Lung microvascular endothelial cell (primary cell): ENCODE measurements around the gene CEP89. TPM values are rescaled to one million over a fixed set of nuclear protein-coding genes. Genes with fewer than 3 reads are reported as not detected.
"Not testable (repeated sequence)": the region's sequence is repeated elsewhere in the genome, so short reads cannot be mapped to it uniquely, and the experiment has no call there.

Experiments used
- DNase-seq, 2 donors: peaks; one replicate each; pipeline versions ENCODE4 v3.0.0 to v3.0.0-alpha.2; 2010; ENCODE audit warnings: low read depth in 2 of 2
- total RNA-seq: library from RNA; depleted of rRNA; stranded (reverse); fragments of >200 nt; gene quantifications from 2 replicates; pipeline ENCODE4 v1.2.1, GENCODE V29; 2014

Gene CEP89
- total RNA-seq, 1 donor from 2014 or later: 6.3 TPM

GRCh38 chr19:32842061-32842460 lies 129.7 kb downstream of the CEP89 start:
- DNase-seq: no peak

DNA sequence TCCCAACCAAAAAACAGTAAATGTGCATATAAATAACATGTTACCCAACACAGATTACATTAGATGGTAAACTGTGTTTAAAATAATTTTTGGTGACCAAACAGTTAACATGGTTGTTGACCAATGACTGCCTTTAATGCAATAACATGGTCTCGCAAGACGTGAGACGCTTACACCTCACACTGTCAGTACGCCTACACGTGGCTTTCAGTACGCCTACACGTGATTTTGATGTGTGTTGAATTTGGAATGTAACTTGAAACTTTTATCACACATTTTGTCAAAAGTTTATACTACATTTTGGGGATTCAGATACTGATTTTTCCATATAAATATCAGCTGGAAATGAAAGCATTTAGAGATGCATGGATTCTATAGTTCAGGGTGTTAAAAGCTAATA lies 134.2 kb downstream of the CEP89 start:
- no peak for DNase-seq

DNA sequence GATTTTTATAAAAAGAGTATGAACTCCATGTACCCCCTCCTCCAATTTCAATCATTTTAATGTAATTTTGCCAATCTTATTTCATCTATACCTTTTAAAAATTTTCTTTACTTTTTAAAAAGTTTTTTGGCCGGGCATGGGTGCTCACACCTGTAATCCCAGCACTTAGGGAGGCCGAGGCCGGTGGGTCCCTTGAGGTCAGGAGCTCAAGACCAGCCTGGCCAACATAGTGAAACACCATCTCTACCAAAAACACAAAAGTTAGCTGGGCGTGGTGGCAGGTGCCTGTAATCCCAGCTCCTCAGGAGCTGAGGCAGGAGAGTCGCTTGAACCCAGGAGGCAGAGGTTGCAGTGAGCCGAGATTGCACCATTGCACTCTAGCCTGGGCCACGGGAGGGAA lies 138.4 kb downstream of the CEP89 start:
- not testable (repeated sequence) for DNase-seq

DNA sequence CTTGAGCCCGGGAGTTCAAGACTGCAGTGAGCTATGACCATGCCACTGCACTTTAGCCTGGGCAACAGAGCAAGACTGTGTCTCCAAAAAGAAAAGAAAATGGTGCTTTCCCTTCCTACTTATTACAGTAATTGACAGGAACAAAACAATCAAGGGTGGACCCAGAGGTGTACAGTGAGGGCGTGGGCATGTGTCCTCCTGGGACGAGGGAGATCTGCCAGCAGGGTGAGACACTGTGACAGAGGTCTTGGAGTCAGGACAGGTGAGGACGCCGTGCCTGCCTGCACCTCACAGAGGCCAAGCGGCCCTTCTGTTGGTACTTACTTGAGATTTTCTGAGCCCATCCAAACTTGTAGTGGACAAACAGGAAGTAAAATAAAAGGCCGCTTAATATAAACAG lies 138.9 kb downstream of the CEP89 start:
- not testable (repeated sequence) for DNase-seq

DNA sequence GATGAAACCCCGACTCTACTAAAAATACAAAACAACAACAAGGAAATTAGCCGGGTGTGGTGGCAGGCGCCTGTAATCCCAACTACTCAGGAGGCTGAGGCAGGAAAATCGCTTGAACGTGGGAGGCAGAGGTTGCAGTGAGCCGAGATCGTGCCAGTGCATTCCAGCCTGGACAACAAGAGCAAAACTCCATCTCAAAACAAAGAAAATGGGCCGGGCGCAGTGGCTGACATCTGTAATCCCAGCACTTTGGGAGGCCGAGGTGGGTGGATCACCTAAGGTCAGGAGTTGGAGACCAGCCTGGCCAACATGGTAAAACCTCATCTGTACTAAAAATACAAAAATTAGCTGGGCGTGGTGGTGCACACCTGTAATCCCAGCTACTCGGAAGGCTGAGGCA lies 139.7 kb downstream of the CEP89 start:
- DNase-seq: not testable (repeated sequence)

DNA sequence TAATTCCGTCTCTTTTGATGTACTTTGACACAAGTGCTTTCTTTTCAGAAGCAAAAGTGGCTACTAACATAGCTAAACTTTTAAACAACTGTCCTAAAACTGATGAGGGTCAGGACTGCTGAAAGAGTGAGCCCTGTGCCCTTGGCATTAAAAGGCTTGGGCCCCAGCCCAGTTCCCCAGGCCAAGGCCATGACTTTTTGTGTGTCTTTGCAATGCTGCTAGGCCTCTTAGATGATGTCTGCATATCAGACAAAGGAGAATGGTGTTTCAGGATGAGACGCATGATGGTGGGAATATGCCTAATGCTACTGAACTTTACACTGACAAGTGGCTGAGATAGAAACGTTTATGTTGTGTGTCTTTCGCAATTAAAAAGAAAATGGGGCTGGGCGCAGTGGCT lies 140.1 kb downstream of the CEP89 start:
- DNase-seq: no peak

- DNase-seq: peak in 1 of 2 donors; percentile 20
Measured at GRCh38 chr19:32830231-32831014, 141.3 kb downstream of the CEP89 start.

- no peak for DNase-seq
Measured at GRCh38 chr19:32829345-32829896, 142.3 kb downstream of the CEP89 start.

DNA sequence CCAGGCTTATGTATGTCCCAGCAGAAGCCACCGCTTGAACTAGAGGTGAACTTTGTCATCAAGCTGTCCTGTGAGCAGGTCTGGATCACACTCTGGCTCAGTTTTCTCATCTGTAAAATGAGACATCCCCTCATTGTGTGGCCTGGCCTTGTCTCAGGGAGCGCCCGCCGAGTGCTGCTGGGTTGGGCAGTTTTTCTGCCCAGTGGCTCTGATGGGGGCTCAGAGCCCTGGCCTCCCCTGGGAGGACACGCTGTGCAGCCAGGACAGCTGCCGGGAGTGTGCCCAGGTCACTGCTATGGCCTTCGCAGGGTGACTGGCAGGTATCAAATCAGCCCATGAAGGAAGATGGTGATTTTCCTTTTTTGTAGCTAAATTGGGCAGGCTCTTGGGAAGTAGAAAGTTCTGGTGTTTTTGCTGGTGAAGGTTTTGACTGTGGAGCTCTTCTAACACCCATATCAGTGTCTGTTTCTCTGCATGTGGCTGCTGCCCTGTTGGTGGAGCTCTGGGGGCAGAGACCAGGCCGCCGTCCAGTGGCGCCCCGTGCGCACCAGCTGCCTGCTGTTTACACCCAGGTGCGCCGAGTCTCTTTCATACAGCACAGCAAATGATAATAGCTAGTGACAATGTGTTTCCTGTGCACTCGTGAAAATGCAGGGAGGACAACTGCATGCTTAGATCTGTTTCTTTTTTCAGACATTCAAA lies 143.0 kb downstream of the CEP89 start:
- no peak for DNase-seq

DNA sequence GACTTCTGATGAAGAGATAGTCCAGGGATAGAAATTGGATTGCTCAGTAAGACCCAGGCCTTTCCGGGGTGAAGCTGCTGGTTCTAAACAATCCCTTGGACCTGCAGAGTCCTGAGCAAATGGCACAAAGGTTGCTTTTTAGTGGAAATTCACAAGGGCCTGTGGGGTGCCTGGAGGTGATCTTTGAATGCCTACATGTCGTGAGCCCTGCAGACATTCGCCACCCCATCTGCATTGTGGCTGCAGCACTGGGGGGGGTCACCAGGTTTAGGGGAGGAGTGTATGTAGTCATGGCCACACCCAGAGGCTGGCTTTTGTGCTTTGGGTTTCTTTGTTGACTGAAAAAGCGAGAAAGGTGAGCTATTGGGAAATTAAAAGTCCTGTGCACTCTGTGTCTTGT lies 143.6 kb downstream of the CEP89 start:
- no peak for DNase-seq

Other genes with a start within 250 kb of the CEP89 start
- 0.20 TPM in 1 of 2 replicates, not detected in the other for gene SLC7A9, start 102.2 kb downstream of the CEP89 start, total RNA-seq
- 1.2 and 1.5 TPM in 2 replicates for gene FAAP24, start 284 bp upstream of the CEP89 start, total RNA-seq
- gene RHPN2, start 92.9 kb upstream of the CEP89 start, total RNA-seq: 4.4 and 10.9 TPM in 2 replicates
- gene GPATCH1, start 109.2 kb upstream of the CEP89 start, total RNA-seq: 3.1 and 4.2 TPM in 2 replicates
- not detected in 2 replicates for gene WDR88, start 160.2 kb upstream of the CEP89 start, total RNA-seq
- gene LRP3, start 222.4 kb upstream of the CEP89 start, total RNA-seq: 3.2 and 5.2 TPM in 2 replicates